HepG2 (cell line): Measurements from ENCODE around the gene METTL15. TPM values are rescaled to one million over a fixed set of nuclear protein-coding genes. Genes with fewer than 3 reads are reported as not detected.

Experiments
- ATAC-seq: fragments of 200-7000 bp; cut with Tn5 transposase; 3 replicates; pipeline ENCODE4 v1.9.1; 2020; ENCODE audit warnings: mild to moderate bottlenecking, moderate library complexity
- BruUV-seq: library from RNA; stranded (reverse); fragments of 400-500 nt; replicated peaks from 2 replicates; lab custom pipeline; 2021; lab: Mats Ljungman, UMichigan
- CTCF ChIA-PET: fragments of 300-600 bp; formaldehyde crosslinking; extraction: SDS; loops from one replicate; lab custom pipeline; 2021; ENCODE audit warnings: low total read pairs, inconsistent platforms, low intra/inter-chr PET ratio; lab: Yijun Ruan, JAX
- POLR2A ChIA-PET: fragments of 350-600 bp; sonication (Branson Sonifier 250); formaldehyde crosslinking; loops from one replicate; lab custom pipeline; 2020; ENCODE audit warnings: antibody characterized with exemption, inconsistent platforms; lab: Yijun Ruan, JAX
- DNase-seq: peaks from one replicate; pipeline ENCODE4 v3.0.0-alpha.2; 2015; ENCODE audit warnings: low spot score
- FAIRE-seq: peaks from 3 replicates; lab custom pipeline; 2011; peaks lifted over from hg19 to GRCh38; lab: Jason Lieb, UNC
- H2AFZ ChIP-seq: one replicate; pipeline ENCODE4 v1.6.1; 2011; ENCODE audit warnings: low read length, inconsistent platforms
- H3K27ac ChIP-seq: fragments of 300-600 bp; 3 replicates; pipeline ENCODE4 v1.8.0; 2011; ENCODE audit warnings: mixed run types, mild to moderate bottlenecking, mixed read lengths, low read length, inconsistent platforms; ENCODE audit not compliant: insufficient read depth; ENCODE audit errors: extremely low read length
- H3K27me3 ChIP-seq, 2 experiments: fragments of 200-600 bp in 1 of 2; 2 replicates in 1 of 2; 3 replicates in 1 of 2; pipeline versions ENCODE4 v1.6.0 to v1.8.0; 2011; ENCODE audit warnings: low read length in 2 of 2, mild to moderate bottlenecking in 2 of 2, moderate library complexity in 2 of 2, inconsistent platforms in 1 of 2; ENCODE audit not compliant: insufficient read depth in 2 of 2, control insufficient read depth in 1 of 2
- H3K36me3 ChIP-seq, 2 experiments: fragments of 200-600 bp in 1 of 2; replicated peaks in 1 of 2; 2 replicates in 1 of 2; 3 replicates in 1 of 2; pipeline versions ENCODE4 v1.5.1 to v1.8.0; 2011; ENCODE audit warnings: low read length in 2 of 2, inconsistent platforms in 1 of 2; ENCODE audit not compliant: insufficient read depth in 2 of 2, control insufficient read depth in 1 of 2
- H3K4me1 ChIP-seq: 2 replicates; pipeline ENCODE4 v1.5.1; 2012; ENCODE audit warnings: low read length, inconsistent platforms; ENCODE audit not compliant: insufficient read depth
- H3K4me2 ChIP-seq: 2 replicates; pipeline ENCODE4 v1.6.0; 2011; ENCODE audit warnings: low read depth, low read length, inconsistent platforms
- H3K4me3 ChIP-seq, 3 experiments: fragments of 200-600 bp in 1 of 3; sonication (generic), shearing (Covaris generic) in 1 of 3; replicated peaks in 1 of 3; 2 replicates each; pipeline ENCODE4 v1.5.1; 2011 to 2016; ENCODE audit warnings: low read length in 3 of 3, inconsistent platforms in 2 of 3, low read depth in 2 of 3, mild to moderate bottlenecking in 2 of 3, control low read depth in 1 of 3, mixed read lengths in 1 of 3; ENCODE audit not compliant: insufficient read depth in 1 of 3
- H3K79me2 ChIP-seq: one replicate; pipeline ENCODE4 v1.6.1; 2011; ENCODE audit warnings: low read length, inconsistent platforms; ENCODE audit not compliant: insufficient read depth
- H3K9ac ChIP-seq: 2 replicates; pipeline ENCODE4 v1.6.0; 2011; ENCODE audit warnings: mild to moderate bottlenecking, low read depth, low read length, inconsistent platforms; ENCODE audit not compliant: insufficient read depth
- H3K9me3 ChIP-seq: 2 replicates; pipeline ENCODE4 v1.5.1; 2012; ENCODE audit warnings: mild to moderate bottlenecking, low read length
- H4K20me1 ChIP-seq: 2 replicates; pipeline ENCODE4 v1.6.0; 2011; ENCODE audit warnings: inconsistent platforms, mild to moderate bottlenecking, low read length, moderate library complexity; ENCODE audit not compliant: insufficient read depth
- ELF4 ChIP-seq: sonication (generic); formaldehyde crosslinking; IDR thresholded peaks from 2 replicates; pipeline ENCODE4 v1.5.0; 2020; ENCODE audit warnings: missing genetic modification reagents, mild to moderate bottlenecking, moderate library complexity, borderline replicate concordance
- NCOA1 ChIP-seq: sonication (generic); formaldehyde crosslinking; IDR thresholded peaks from 2 replicates; pipeline ENCODE4 v1.9.0; 2021; ENCODE audit warnings: missing genetic modification reagents
- ONECUT2 ChIP-seq: sonication (generic); formaldehyde crosslinking; IDR thresholded peaks from 2 replicates; pipeline ENCODE4 v1.4.0; 2020; ENCODE audit warnings: missing genetic modification reagents
- ZNF350 ChIP-seq: sonication (generic); formaldehyde crosslinking; IDR thresholded peaks from 2 replicates; pipeline ENCODE4 v1.4.0; 2020; ENCODE audit warnings: mild to moderate bottlenecking, low read depth, missing genetic modification reagents, borderline replicate concordance
- WGBS: methylation state at CpG from one replicate; pipeline ENCODE4 v1.1.6; 2017; ENCODE audit warnings: low lambda C conversion rate; 5-methylcytosine and 5-hydroxymethylcytosine counted together
- in situ Hi-C: cut with HindIII; loops from 2 replicates; pipeline ENCODE4 v1.10.0; 2017; ENCODE audit warnings: low pct_unique_long_range_greater_than_20kb; ENCODE audit not compliant: extremely low pct_ligation_motif_present
- intact Hi-C: fragments of 100-400 bp; cut with micrococcal nuclease; formaldehyde crosslinking; loops from one replicate; pipeline ENCODE4 v1.10.0; 2022; ENCODE audit not compliant: unreplicated experiment
- polyA plus RNA-seq, 8 experiments: library from polyadenylated mRNA; depleted of rRNA in 3 of 8; stranded (reverse) in 7 of 8; unstranded in 1 of 8; fragments of >200 nt; fragmentation: Illumina TruSeq in 4 of 8; extraction: Trizol in 4 of 8; gene quantifications; 2 replicates each; pipeline versions ENCODE4 v1.2.1 to v1.2.3, GENCODE V29; 2011 to 2016; ENCODE audit warnings: low read depth in 4 of 8, missing spikeins in 1 of 8, mixed read lengths in 1 of 8; ENCODE audit not compliant: insufficient read depth in 1 of 8
- total RNA-seq, 5 experiments: library from RNA; depleted of rRNA; stranded (reverse); fragments of >200 nt; fragmentation: Illumina TruSeq; extraction: Trizol; gene quantifications; 2 replicates each; pipeline ENCODE4 v1.2.3, GENCODE V29; 2016; ENCODE audit warnings: low read depth in 1 of 5
- TF ChIP-seq, protein P1 (sequence below), 2 experiments: fragments of 450-650 bp in 1 of 2; sonication (generic) in 1 of 2; formaldehyde crosslinking; IDR thresholded peaks; 2 replicates each; pipeline versions ENCODE4 v1.5.0 to v1.8.0; 2020 to 2022; ENCODE audit warnings: mild to moderate bottlenecking in 1 of 2, missing genetic modification reagents in 1 of 2
- TF ChIP-seq, protein P2 (sequence below): sonication (generic); formaldehyde crosslinking; IDR thresholded peaks from 2 replicates; pipeline ENCODE4 v1.9.0; 2021; ENCODE audit warnings: missing genetic modification reagents, borderline replicate concordance
- TF ChIP-seq, protein P3 (sequence below): sonication (generic); formaldehyde crosslinking; IDR thresholded peaks from 2 replicates; pipeline ENCODE4 v1.8.0; 2022; ENCODE audit warnings: mild to moderate bottlenecking, missing genetic modification reagents, moderate library complexity
- TF ChIP-seq, protein P4 (sequence below): sonication (generic); formaldehyde crosslinking; IDR thresholded peaks from 2 replicates; pipeline ENCODE4 v1.4.0; 2020; ENCODE audit warnings: missing genetic modification reagents; ENCODE audit errors: not compliant biosample characterization

Gene METTL15
- total and polyA plus RNA-seq, 2 of the 13 experiments (the other 11 are each of a cell fraction or from before 2014, with no cell fraction given) = 6.5 to 14.0 TPM

DNA sequence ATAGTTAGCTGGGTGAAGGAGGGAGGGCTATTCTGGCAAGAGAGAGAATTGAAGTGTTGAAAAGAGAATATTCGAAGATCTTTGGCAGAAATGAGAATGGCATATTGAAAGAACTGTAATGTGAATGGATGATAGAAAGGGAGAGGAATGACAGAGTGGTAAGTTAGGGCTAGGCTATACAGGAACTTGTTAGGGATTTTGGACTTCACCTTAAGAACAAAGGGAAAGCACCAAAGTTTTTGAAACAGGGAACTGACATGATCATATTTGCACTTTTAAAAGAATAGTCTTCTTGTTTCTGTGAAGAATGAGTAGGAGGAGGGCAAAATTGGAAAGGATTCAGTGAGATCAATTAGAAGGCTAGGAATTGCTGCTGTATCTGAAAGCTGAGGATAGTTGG lies 119.3 kb downstream of the METTL15 start:
- CTCF ChIA-PET = no interaction called here
- intact Hi-C loops (no loop called here), in situ Hi-C loops (no loop called here)
- Histone ChIP-seq H3K36me3 (no peaks in the 10 kb centered on the region), H3K27me3 (no peaks in the 10 kb centered on the region), H3K27ac (no peak overlapping the region), H3K9me3 (no peaks in the 10 kb centered on the region), H4K20me1 (no peaks in the 10 kb centered on the region), H3K4me2 (no peak overlapping the region), H3K4me1 (no peaks in the 10 kb centered on the region), H3K79me2 (no peaks in the 10 kb centered on the region), H3K9ac (no peak overlapping the region), H2AFZ (no peak overlapping the region)
- no peak for FAIRE-seq
- POLR2A ChIA-PET = no interaction called here
- 92% methylated on average over 1 of the region's 1 CpG for whole genome bisulfite sequencing
- DNase-seq = no peak
- no peak for ATAC-seq
- BruUV-seq = no TSS peak
- TF ChIP-seq, protein P1, sequence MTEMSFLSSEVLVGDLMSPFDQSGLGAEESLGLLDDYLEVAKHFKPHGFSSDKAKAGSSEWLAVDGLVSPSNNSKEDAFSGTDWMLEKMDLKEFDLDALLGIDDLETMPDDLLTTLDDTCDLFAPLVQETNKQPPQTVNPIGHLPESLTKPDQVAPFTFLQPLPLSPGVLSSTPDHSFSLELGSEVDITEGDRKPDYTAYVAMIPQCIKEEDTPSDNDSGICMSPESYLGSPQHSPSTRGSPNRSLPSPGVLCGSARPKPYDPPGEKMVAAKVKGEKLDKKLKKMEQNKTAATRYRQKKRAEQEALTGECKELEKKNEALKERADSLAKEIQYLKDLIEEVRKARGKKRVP (CRISPR knock-in tag; IDR thresholded peaks at IDR 0.05) = no peak
- TF ChIP-seq NCOA1 (CRISPR knock-in tag) (no peak), ELF4 (CRISPR knock-in tag) (no peak), ONECUT2 (CRISPR knock-in tag) (no peak), ZNF350 (CRISPR knock-in tag) (no peak)
- TF ChIP-seq, protein P2, sequence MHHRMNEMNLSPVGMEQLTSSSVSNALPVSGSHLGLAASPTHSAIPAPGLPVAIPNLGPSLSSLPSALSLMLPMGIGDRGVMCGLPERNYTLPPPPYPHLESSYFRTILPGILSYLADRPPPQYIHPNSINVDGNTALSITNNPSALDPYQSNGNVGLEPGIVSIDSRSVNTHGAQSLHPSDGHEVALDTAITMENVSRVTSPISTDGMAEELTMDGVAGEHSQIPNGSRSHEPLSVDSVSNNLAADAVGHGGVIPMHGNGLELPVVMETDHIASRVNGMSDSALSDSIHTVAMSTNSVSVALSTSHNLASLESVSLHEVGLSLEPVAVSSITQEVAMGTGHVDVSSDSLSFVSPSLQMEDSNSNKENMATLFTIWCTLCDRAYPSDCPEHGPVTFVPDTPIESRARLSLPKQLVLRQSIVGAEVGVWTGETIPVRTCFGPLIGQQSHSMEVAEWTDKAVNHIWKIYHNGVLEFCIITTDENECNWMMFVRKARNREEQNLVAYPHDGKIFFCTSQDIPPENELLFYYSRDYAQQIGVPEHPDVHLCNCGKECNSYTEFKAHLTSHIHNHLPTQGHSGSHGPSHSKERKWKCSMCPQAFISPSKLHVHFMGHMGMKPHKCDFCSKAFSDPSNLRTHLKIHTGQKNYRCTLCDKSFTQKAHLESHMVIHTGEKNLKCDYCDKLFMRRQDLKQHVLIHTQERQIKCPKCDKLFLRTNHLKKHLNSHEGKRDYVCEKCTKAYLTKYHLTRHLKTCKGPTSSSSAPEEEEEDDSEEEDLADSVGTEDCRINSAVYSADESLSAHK = no peak
- TF ChIP-seq, protein P3, sequence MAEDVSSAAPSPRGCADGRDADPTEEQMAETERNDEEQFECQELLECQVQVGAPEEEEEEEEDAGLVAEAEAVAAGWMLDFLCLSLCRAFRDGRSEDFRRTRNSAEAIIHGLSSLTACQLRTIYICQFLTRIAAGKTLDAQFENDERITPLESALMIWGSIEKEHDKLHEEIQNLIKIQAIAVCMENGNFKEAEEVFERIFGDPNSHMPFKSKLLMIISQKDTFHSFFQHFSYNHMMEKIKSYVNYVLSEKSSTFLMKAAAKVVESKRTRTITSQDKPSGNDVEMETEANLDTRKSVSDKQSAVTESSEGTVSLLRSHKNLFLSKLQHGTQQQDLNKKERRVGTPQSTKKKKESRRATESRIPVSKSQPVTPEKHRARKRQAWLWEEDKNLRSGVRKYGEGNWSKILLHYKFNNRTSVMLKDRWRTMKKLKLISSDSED = no peak
- TF ChIP-seq, protein P4, sequence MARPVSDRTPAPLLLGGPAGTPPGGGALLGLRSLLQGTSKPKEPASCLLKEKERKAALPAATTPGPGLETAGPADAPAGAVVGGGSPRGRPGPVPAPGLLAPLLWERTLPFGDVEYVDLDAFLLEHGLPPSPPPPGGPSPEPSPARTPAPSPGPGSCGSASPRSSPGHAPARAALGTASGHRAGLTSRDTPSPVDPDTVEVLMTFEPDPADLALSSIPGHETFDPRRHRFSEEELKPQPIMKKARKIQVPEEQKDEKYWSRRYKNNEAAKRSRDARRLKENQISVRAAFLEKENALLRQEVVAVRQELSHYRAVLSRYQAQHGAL (CRISPR knock-in tag) = no peak
- TF ChIP-seq, all 625 proteins: peak for 0
- no peak overlapping the region for H3K4me3 ChIP-seq
